ENCODE measurements around the gene WNT7A. TPM values are rescaled to one million over a fixed set of nuclear protein-coding genes. Genes with fewer than 3 reads are reported as not detected.
"Not testable (repeated sequence)": the region's sequence is repeated elsewhere in the genome, so short reads cannot be mapped to it uniquely, and the experiment has no call there.

The WNT7A gene
- total RNA-seq = not detected in 2 replicates
- long read RNA-seq = 0 reads

GRCh38 chr3:13879946-13880810 lies at the start of gene WNT7A:
Gene WNT7A (minus strand): TSS chr3:13880071. CDS start chr3:13879816, 255 bp downstream.
- Mint-ChIP-seq H3K9me3 (ENCODE audit: unreplicated experiment) (no peaks in the 10 kb centered on the region), H3K4me3 (ENCODE audit: unreplicated experiment) (no peak within 1 kb of the TSS), H3K4me1 (ENCODE audit: unreplicated experiment) (peaks cover 4% of the 10 kb centered on the region), H3K36me3 (ENCODE audit: unreplicated experiment) (no peaks in the 10 kb centered on the region), H3K27me3 (ENCODE audit: unreplicated experiment) (peaks cover 69% of the 10 kb centered on the region), H3K27ac (ENCODE audit: unreplicated experiment) (no peak within 1 kb of the TSS)
- TF ChIP-seq CTCF (IDR thresholded peaks at IDR 0.05) = peak; percentile 44
- DNase-seq (ENCODE audit: extremely low spot score, unreplicated experiment) = no peak

GRCh38 chr3:13928741-13929140 lies 48.9 kb upstream of the WNT7A start:
- not testable (repeated sequence) for H3K4me1 Mint-ChIP-seq (ENCODE audit: unreplicated experiment); H3K27ac Mint-ChIP-seq (ENCODE audit: unreplicated experiment); H3K27me3 Mint-ChIP-seq (ENCODE audit: unreplicated experiment); H3K36me3 Mint-ChIP-seq (ENCODE audit: unreplicated experiment); DNase-seq (ENCODE audit: extremely low spot score, unreplicated experiment); H3K4me3 Mint-ChIP-seq (ENCODE audit: unreplicated experiment)
- H3K9me3 Mint-ChIP-seq (ENCODE audit: unreplicated experiment) = peaks cover 29% of the 10 kb centered on the region

- Mint-ChIP-seq H3K4me1 (ENCODE audit: unreplicated experiment) (no peaks in the 10 kb centered on the region), H3K36me3 (ENCODE audit: unreplicated experiment) (no peaks in the 10 kb centered on the region), H3K9me3 (ENCODE audit: unreplicated experiment) (peaks cover 25% of the 10 kb centered on the region), H3K27ac (ENCODE audit: unreplicated experiment) (no peak overlapping the region), H3K4me3 (ENCODE audit: unreplicated experiment) (no peak overlapping the region), H3K27me3 (ENCODE audit: unreplicated experiment) (no peaks in the 10 kb centered on the region)
- no peak for DNase-seq (ENCODE audit: extremely low spot score, unreplicated experiment)
- no peak for TF ChIP-seq CTCF (IDR thresholded peaks at IDR 0.05)
Measured at GRCh38 chr3:13927295-13927694, 47.4 kb upstream of the WNT7A start.

GRCh38 chr3:13916375-13916774 lies 36.5 kb upstream of the WNT7A start:
- H3K27ac Mint-ChIP-seq (ENCODE audit: unreplicated experiment) = no peak overlapping the region
- no peaks in the 10 kb centered on the region for H3K27me3 Mint-ChIP-seq (ENCODE audit: unreplicated experiment)
- H3K36me3 Mint-ChIP-seq (ENCODE audit: unreplicated experiment) = no peaks in the 10 kb centered on the region
- DNase-seq (ENCODE audit: extremely low spot score, unreplicated experiment) = no peak
- no peak for TF ChIP-seq CTCF (IDR thresholded peaks at IDR 0.05)
- no peaks in the 10 kb centered on the region for H3K4me1 Mint-ChIP-seq (ENCODE audit: unreplicated experiment)
- peaks cover 11% of the 10 kb centered on the region for H3K9me3 Mint-ChIP-seq (ENCODE audit: unreplicated experiment)
- no peak overlapping the region for H3K4me3 Mint-ChIP-seq (ENCODE audit: unreplicated experiment)

GRCh38 chr3:13902648-13903238 lies 22.9 kb upstream of the WNT7A start:
- no peak for TF ChIP-seq CTCF (IDR thresholded peaks at IDR 0.05)
- Mint-ChIP-seq H3K4me3 (ENCODE audit: unreplicated experiment) (no peak overlapping the region), H3K9me3 (ENCODE audit: unreplicated experiment) (peaks cover 37% of the 10 kb centered on the region), H3K36me3 (ENCODE audit: unreplicated experiment) (peaks cover 2% of the 10 kb centered on the region), H3K27me3 (ENCODE audit: unreplicated experiment) (peaks cover 7% of the 10 kb centered on the region), H3K27ac (ENCODE audit: unreplicated experiment) (no peak overlapping the region), H3K4me1 (ENCODE audit: unreplicated experiment) (no peaks in the 10 kb centered on the region)
- no peak for DNase-seq (ENCODE audit: extremely low spot score, unreplicated experiment)
